Epithelial cell of esophagus (primary cell): Measurements from ENCODE around the gene SKIL.

Experiments
- DNase-seq: peaks from one replicate; pipeline ENCODE4 v3.0.0; 2010; ENCODE audit warnings: low read depth
- H3K4me3 ChIP-seq: 2 replicates; pipeline ENCODE4 v1.5.1; 2011; ENCODE audit warnings: mild to moderate bottlenecking, low read length, control low read depth
- CTCF ChIP-seq: IDR thresholded peaks from 2 replicates; pipeline ENCODE4 v1.5.1; 2011; ENCODE audit warnings: low read depth, mild to moderate bottlenecking, low read length, control low read depth, inconsistent platforms; ENCODE audit not compliant: insufficient read depth; ENCODE audit errors: missing control alignments

Gene SKIL

GRCh38 chr3:170437176-170437575 lies 79.7 kb downstream of the SKIL start:
- no peak for DNase-seq
- H3K4me3 ChIP-seq = no peak overlapping the region
- no peak for TF ChIP-seq CTCF

- no peak overlapping the region for H3K4me3 ChIP-seq
- no peak for TF ChIP-seq CTCF
- no peak for DNase-seq
These were observed 80.3 kb downstream of the SKIL start for GRCh38 chr3:170437696-170438407.

- no peak overlapping the region for H3K4me3 ChIP-seq
- DNase-seq = no peak
- TF ChIP-seq CTCF = no peak
These were observed 81.3 kb downstream of the SKIL start for GRCh38 chr3:170438836-170439235.

- TF ChIP-seq CTCF = no peak
- H3K4me3 ChIP-seq = no peak overlapping the region
- DNase-seq = peak; percentile 76
These were observed 82.8 kb downstream of the SKIL start for GRCh38 chr3:170440344-170440743.

- no peak for TF ChIP-seq CTCF
- no peak overlapping the region for H3K4me3 ChIP-seq
- no peak for DNase-seq
These were observed 83.9 kb downstream of the SKIL start for GRCh38 chr3:170441412-170441811.

GRCh38 chr3:170442947-170443346 lies 85.4 kb downstream of the SKIL start:
- no peak for DNase-seq
- no peak for TF ChIP-seq CTCF
- no peak overlapping the region for H3K4me3 ChIP-seq

- no peak for TF ChIP-seq CTCF
- DNase-seq = no peak
- H3K4me3 ChIP-seq = no peak overlapping the region
These were observed 85.9 kb downstream of the SKIL start for GRCh38 chr3:170443457-170443856.
